Caco-2 (cell line): ENCODE results near the gene OR6P1. TPM values are rescaled to one million over a fixed set of nuclear protein-coding genes. Genes with fewer than 3 reads are reported as not detected.

Source experiments
- BruUV-seq: library from RNA; stranded (reverse); fragments of 400-500 nt; replicated peaks from 2 replicates; lab custom pipeline; 2021; lab: Mats Ljungman, UMichigan
- CTCF ChIA-PET: fragments of 300-600 bp; sonication (Branson Sonifier 250); formaldehyde crosslinking; loops from one replicate; lab custom pipeline; 2022; ENCODE audit warnings: antibody characterized with exemption; lab: Charles Lee
- POLR2A ChIA-PET: fragments of 300-600 bp; sonication (Branson Sonifier 250); formaldehyde crosslinking; loops from one replicate; lab custom pipeline; 2022; ENCODE audit warnings: antibody characterized with exemption; lab: Charles Lee
- DNase-seq, 2 experiments: peaks; one replicate each; pipeline versions ENCODE4 v3.0.0 to v3.0.0-alpha.2; 2020 to 2022
- H3K27me3 ChIP-seq: replicated peaks from 2 replicates; pipeline ENCODE4 v1.6.0; 2011; ENCODE audit warnings: low read length; ENCODE audit not compliant: control insufficient read depth, insufficient read depth
- H3K36me3 ChIP-seq: 2 replicates; pipeline ENCODE4 v1.5.1; 2011; ENCODE audit warnings: low read length; ENCODE audit not compliant: control insufficient read depth, insufficient read depth
- H3K4me1 ChIP-seq: fragments of 250-450 bp; sonication (Bioruptor Pico); 2 replicates; pipeline ENCODE4 v1.5.1; 2020; ENCODE audit warnings: mild to moderate bottlenecking
- H3K4me3 ChIP-seq: 2 replicates; pipeline ENCODE4 v1.5.1; 2011; ENCODE audit warnings: low read depth, mild to moderate bottlenecking, control low read depth, low read length
- H3K9me3 ChIP-seq: fragments of 250-450 bp; sonication (Bioruptor Pico); 2 replicates; pipeline ENCODE4 v1.5.1; 2020; ENCODE audit warnings: mild to moderate bottlenecking, moderate library complexity
- H3K27ac Mint-ChIP-seq: one replicate; pipeline ENCODE4 v1.8.0; 2022; ENCODE audit warnings: mixed read lengths; ENCODE audit not compliant: unreplicated experiment
- H3K27me3 Mint-ChIP-seq: one replicate; pipeline ENCODE4 v1.8.0; 2022; ENCODE audit warnings: mixed read lengths; ENCODE audit not compliant: insufficient read depth, unreplicated experiment
- H3K36me3 Mint-ChIP-seq: one replicate; pipeline ENCODE4 v1.8.0; 2022; ENCODE audit warnings: mild to moderate bottlenecking, mixed read lengths; ENCODE audit not compliant: insufficient read depth, unreplicated experiment
- H3K4me1 Mint-ChIP-seq: one replicate; pipeline ENCODE4 v1.8.0; 2022; ENCODE audit warnings: low read depth, mixed read lengths; ENCODE audit not compliant: unreplicated experiment
- H3K4me3 Mint-ChIP-seq: one replicate; pipeline ENCODE4 v1.8.0; 2022; ENCODE audit warnings: mild to moderate bottlenecking, moderate library complexity, mixed read lengths; ENCODE audit not compliant: unreplicated experiment
- H3K9me3 Mint-ChIP-seq: one replicate; pipeline ENCODE4 v1.8.0; 2022; ENCODE audit warnings: mixed read lengths; ENCODE audit not compliant: unreplicated experiment
- intact Hi-C: fragments of 100-400 bp; cut with micrococcal nuclease; formaldehyde crosslinking; loops from one replicate; pipeline ENCODE4 v1.10.0; 2022; ENCODE audit not compliant: unreplicated experiment
- total RNA-seq: library from RNA; stranded (reverse); gene quantifications from 2 replicates; pipeline ENCODE4 v1.2.3, GENCODE V29; 2022
- TF ChIP-seq, protein P1 (sequence below), 2 experiments: fragments of 200-600 bp in 1 of 2; IDR thresholded peaks; 1 replicate in 1 of 2; 2 replicates in 1 of 2; pipeline versions ENCODE4 v1.5.1 to v1.8.0; 2011 to 2022; ENCODE audit warnings: antibody characterized with exemption in 1 of 2, control low read depth in 1 of 2, inconsistent platforms in 1 of 2, low read depth in 1 of 2, low read length in 1 of 2, mild to moderate bottlenecking in 1 of 2, moderate library complexity in 1 of 2; ENCODE audit not compliant: insufficient read depth in 1 of 2, severe bottlenecking in 1 of 2, unreplicated experiment in 1 of 2

The OR6P1 gene
- total RNA-seq, 1 experiment from 2014 or later: not detected

DNA sequence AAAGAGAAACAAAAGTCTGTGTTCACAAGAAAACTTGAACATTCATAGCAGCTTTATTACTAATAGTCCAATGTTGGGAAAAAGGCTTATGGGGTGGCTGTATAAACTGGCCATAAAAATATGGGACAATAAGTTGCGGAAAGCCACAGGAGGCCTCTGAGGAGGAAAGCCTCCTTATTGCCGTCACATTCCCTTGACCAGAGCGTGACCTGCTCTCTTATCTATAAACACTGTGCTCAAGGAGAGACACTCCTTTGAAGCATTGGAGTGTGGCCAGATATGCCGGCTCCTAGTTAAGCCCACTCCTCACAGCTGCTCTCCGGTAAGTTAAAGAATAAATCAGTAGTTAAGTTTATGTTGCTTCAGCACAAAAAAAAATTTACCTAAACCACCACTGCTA, 35.9 kb downstream of the OR6P1 start:
- Mint-ChIP-seq H3K27me3 (peaks cover 13% of the 10 kb centered on the region), H3K27ac (no peak overlapping the region), H3K4me3 (no peak overlapping the region), H3K36me3 (no peaks in the 10 kb centered on the region), H3K9me3 (no peaks in the 10 kb centered on the region), H3K4me1 (no peaks in the 10 kb centered on the region)
- ChIA-PET POLR2A (no interaction called here), CTCF (no interaction called here)
- Histone ChIP-seq H3K9me3 (no peaks in the 10 kb centered on the region), H3K36me3 (no peaks in the 10 kb centered on the region), H3K4me1 (no peaks in the 10 kb centered on the region), H3K4me3 (no peak overlapping the region), H3K27me3 (no peaks in the 10 kb centered on the region)
- TF ChIP-seq, protein P1, sequence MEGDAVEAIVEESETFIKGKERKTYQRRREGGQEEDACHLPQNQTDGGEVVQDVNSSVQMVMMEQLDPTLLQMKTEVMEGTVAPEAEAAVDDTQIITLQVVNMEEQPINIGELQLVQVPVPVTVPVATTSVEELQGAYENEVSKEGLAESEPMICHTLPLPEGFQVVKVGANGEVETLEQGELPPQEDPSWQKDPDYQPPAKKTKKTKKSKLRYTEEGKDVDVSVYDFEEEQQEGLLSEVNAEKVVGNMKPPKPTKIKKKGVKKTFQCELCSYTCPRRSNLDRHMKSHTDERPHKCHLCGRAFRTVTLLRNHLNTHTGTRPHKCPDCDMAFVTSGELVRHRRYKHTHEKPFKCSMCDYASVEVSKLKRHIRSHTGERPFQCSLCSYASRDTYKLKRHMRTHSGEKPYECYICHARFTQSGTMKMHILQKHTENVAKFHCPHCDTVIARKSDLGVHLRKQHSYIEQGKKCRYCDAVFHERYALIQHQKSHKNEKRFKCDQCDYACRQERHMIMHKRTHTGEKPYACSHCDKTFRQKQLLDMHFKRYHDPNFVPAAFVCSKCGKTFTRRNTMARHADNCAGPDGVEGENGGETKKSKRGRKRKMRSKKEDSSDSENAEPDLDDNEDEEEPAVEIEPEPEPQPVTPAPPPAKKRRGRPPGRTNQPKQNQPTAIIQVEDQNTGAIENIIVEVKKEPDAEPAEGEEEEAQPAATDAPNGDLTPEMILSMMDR (IDR thresholded peaks at IDR 0.05; ENCODE audit: insufficient read depth in 1 of 2, low read depth in 1 of 2, low read length in 1 of 2, severe bottlenecking in 1 of 2, unreplicated experiment in 1 of 2): no peak
- no peak for DNase-seq
- intact Hi-C loops: no loop called here
- no TSS peak for BruUV-seq

DNA sequence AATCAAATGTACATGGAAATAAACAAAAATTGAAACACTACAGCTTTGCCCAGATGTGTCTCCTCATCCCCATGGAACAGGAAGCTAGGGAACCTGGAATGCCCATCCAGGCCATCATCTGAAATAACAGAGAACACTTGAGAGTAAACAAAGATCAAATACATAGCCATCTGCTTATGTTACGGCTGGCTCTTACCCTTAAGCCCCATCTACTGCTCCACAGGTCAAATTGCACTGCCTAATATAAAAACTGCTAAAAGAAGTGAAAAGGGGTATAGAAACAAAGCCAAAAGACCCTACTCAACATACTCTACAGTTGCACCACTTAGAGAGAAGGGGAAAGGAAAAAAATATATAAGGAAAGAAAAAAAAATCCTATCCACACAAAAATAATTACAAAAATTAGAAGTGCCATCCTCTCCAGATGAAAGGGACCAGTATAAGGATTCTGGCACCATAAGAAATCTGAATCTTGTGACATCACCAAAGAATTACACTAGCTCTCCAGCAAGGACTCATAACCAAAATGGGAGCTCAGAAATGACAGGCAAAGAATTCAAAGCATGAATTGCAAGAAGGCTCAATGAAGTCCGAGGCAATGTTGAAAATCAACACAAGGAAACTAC, 43.1 kb downstream of the OR6P1 start:
- H3K27ac Mint-ChIP-seq: no peak overlapping the region
- ChIA-PET CTCF (interaction anchor here (1.6 kb wide), 1 partner anchor 324 kb away, joined by 10 read pairs; no protein-coding TSS in a partner anchor), POLR2A (no interaction called here)
- Histone ChIP-seq H3K36me3 (no peaks in the 10 kb centered on the region), H3K4me3 (no peak overlapping the region), H3K27me3 (no peaks in the 10 kb centered on the region), H3K9me3 (no peaks in the 10 kb centered on the region), H3K4me1 (no peaks in the 10 kb centered on the region)
- no TSS peak for BruUV-seq
- no peaks in the 10 kb centered on the region for H3K4me1 Mint-ChIP-seq
- TF ChIP-seq, protein P1 (IDR thresholded peaks at IDR 0.05; ENCODE audit: insufficient read depth in 1 of 2, low read depth in 1 of 2, low read length in 1 of 2, severe bottlenecking in 1 of 2, unreplicated experiment in 1 of 2): peak; percentile 61 to 69
- DNase-seq: peak in 1 of 2 experiments; percentile 17
- no peak overlapping the region for H3K4me3 Mint-ChIP-seq
- H3K27me3 Mint-ChIP-seq: peaks cover 13% of the 10 kb centered on the region
- intact Hi-C loops: no loop called here
- H3K36me3 Mint-ChIP-seq: no peaks in the 10 kb centered on the region
- H3K9me3 Mint-ChIP-seq: no peaks in the 10 kb centered on the region

DNA sequence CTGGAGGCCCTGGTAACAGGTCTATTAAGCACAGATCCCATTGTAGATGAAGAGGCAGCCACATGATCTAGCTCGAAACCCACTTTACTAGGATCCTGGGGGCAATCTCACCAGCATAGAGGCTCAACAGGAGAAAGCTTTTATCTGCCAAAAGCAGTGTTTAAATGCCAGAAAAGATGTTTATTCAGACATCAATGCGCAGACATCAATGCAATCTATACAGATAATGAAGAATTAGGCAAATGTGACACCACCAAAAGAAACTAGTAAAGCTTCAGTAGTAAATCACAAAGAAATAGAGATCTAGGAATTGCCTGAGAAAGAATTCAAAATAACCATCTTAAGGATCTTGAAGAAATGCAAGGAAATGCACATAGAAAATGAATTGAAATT, 48.7 kb downstream of the OR6P1 start:
- Mint-ChIP-seq H3K4me3 (no peak overlapping the region), H3K27ac (no peak overlapping the region), H3K4me1 (no peaks in the 10 kb centered on the region), H3K36me3 (no peaks in the 10 kb centered on the region), H3K27me3 (peaks cover 7% of the 10 kb centered on the region), H3K9me3 (no peaks in the 10 kb centered on the region)
- Histone ChIP-seq H3K27me3 (no peaks in the 10 kb centered on the region), H3K36me3 (no peaks in the 10 kb centered on the region), H3K4me1 (no peaks in the 10 kb centered on the region), H3K9me3 (no peaks in the 10 kb centered on the region), H3K4me3 (no peak overlapping the region)
- TF ChIP-seq, protein P1 (IDR thresholded peaks at IDR 0.05; ENCODE audit: insufficient read depth in 1 of 2, low read depth in 1 of 2, low read length in 1 of 2, severe bottlenecking in 1 of 2, unreplicated experiment in 1 of 2): no peak
- intact Hi-C loops: no loop called here
- DNase-seq: no peak
- CTCF ChIA-PET: no interaction called here
- POLR2A ChIA-PET: no interaction called here
- BruUV-seq: no TSS peak
